Measurements from ENCODE around the gene DCHS1.

Gene DCHS1

GRCh38 chr11:6673523-6674218, 18.1 kb upstream of the DCHS1 start:
- H3K9ac ChIP-seq (ENCODE audit: low read depth in 1 of 2, low read length in 2 of 2) = no peak overlapping the region
- H3K4me1 ChIP-seq (ENCODE audit: control insufficient read depth in 2 of 2, insufficient read depth in 2 of 2, low read length in 2 of 2) = no peaks in the 10 kb centered on the region
- H3K27ac ChIP-seq (ENCODE audit: low read depth in 2 of 2, low read length in 2 of 2) = no peak overlapping the region
- H3K27me3 ChIP-seq (ENCODE audit: control insufficient read depth in 2 of 2, insufficient read depth in 2 of 2, low read length in 2 of 2) = no peaks in the 10 kb centered on the region
- no peaks in the 10 kb centered on the region for H3K36me3 ChIP-seq (ENCODE audit: control insufficient read depth in 2 of 2, insufficient read depth in 2 of 2, low read length in 2 of 2)
- H3K9me3 ChIP-seq (ENCODE audit: control insufficient read depth in 2 of 2, low read length in 2 of 2) = no peaks in the 10 kb centered on the region
- no peak overlapping the region for H3K4me3 ChIP-seq (ENCODE audit: low read length in 2 of 2)

GRCh38 chr11:6671991-6672390, 16.4 kb upstream of the DCHS1 start:
- H3K9me3 ChIP-seq (ENCODE audit: control insufficient read depth in 2 of 2, low read length in 2 of 2) = no peaks in the 10 kb centered on the region
- H3K27me3 ChIP-seq (ENCODE audit: control insufficient read depth in 2 of 2, insufficient read depth in 2 of 2, low read length in 2 of 2) = no peaks in the 10 kb centered on the region
- H3K27ac ChIP-seq (ENCODE audit: low read depth in 2 of 2, low read length in 2 of 2) = no peak overlapping the region
- no peaks in the 10 kb centered on the region for H3K36me3 ChIP-seq (ENCODE audit: control insufficient read depth in 2 of 2, insufficient read depth in 2 of 2, low read length in 2 of 2)
- H3K4me3 ChIP-seq (ENCODE audit: low read length in 2 of 2) = no peak overlapping the region
- no peaks in the 10 kb centered on the region for H3K4me1 ChIP-seq (ENCODE audit: control insufficient read depth in 2 of 2, insufficient read depth in 2 of 2, low read length in 2 of 2)
- no peak overlapping the region for H3K9ac ChIP-seq (ENCODE audit: low read depth in 1 of 2, low read length in 2 of 2)

DNA sequence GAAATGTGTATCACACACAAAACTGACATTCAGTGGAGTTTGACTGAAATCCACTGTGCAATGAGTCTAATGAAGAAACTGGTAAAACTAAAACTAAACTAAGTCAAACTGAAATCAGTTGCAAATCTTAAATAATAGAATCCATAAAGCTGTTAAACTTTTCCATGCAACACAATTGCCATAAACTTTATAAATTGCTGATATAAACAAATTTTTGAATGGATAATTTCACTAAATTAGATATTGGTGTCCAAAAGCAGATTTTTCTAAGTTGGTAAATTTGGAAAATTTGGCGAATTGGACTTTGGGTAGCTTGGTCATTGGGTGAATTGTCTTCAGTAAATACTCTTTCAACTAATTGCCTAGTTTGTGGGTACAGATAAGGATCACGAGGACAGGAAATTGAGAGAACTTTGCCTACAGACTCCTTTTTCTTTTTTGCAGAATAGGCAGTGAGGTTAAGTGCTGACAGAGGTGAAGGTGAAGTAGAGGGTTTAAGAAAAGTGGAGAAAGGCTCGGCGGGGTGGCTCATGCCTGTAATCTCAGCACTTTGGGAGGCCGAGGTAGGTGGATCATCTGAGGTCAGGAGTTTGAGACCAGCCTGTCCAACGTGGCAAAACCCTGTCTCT, 14.7 kb upstream of the DCHS1 start:
- H3K9ac ChIP-seq (ENCODE audit: low read depth in 1 of 2, low read length in 2 of 2) = no peak overlapping the region
- no peaks in the 10 kb centered on the region for H3K27me3 ChIP-seq (ENCODE audit: control insufficient read depth in 2 of 2, insufficient read depth in 2 of 2, low read length in 2 of 2)
- H3K4me1 ChIP-seq (ENCODE audit: control insufficient read depth in 2 of 2, insufficient read depth in 2 of 2, low read length in 2 of 2) = no peaks in the 10 kb centered on the region
- no peak overlapping the region for H3K4me3 ChIP-seq (ENCODE audit: low read length in 2 of 2)
- H3K36me3 ChIP-seq (ENCODE audit: control insufficient read depth in 2 of 2, insufficient read depth in 2 of 2, low read length in 2 of 2) = no peaks in the 10 kb centered on the region
- no peak overlapping the region for H3K27ac ChIP-seq (ENCODE audit: low read depth in 2 of 2, low read length in 2 of 2)
- no peaks in the 10 kb centered on the region for H3K9me3 ChIP-seq (ENCODE audit: control insufficient read depth in 2 of 2, low read length in 2 of 2)

- Histone ChIP-seq H3K36me3 (ENCODE audit: control insufficient read depth in 2 of 2, insufficient read depth in 2 of 2, low read length in 2 of 2) (no peaks in the 10 kb centered on the region), H3K27me3 (ENCODE audit: control insufficient read depth in 2 of 2, insufficient read depth in 2 of 2, low read length in 2 of 2) (no peaks in the 10 kb centered on the region), H3K4me3 (ENCODE audit: low read length in 2 of 2) (no peak overlapping the region), H3K9me3 (ENCODE audit: control insufficient read depth in 2 of 2, low read length in 2 of 2) (no peaks in the 10 kb centered on the region), H3K27ac (ENCODE audit: low read depth in 2 of 2, low read length in 2 of 2) (no peak overlapping the region), H3K9ac (ENCODE audit: low read depth in 1 of 2, low read length in 2 of 2) (no peak overlapping the region), H3K4me1 (ENCODE audit: control insufficient read depth in 2 of 2, insufficient read depth in 2 of 2, low read length in 2 of 2) (no peaks in the 10 kb centered on the region)
Observed at GRCh38 chr11:6667733-6668374, 12.2 kb upstream of the DCHS1 start.

GRCh38 chr11:6666302-6667183, 10.9 kb upstream of the DCHS1 start:
- no peak overlapping the region for H3K9ac ChIP-seq (ENCODE audit: low read depth in 1 of 2, low read length in 2 of 2)
- H3K4me1 ChIP-seq (ENCODE audit: control insufficient read depth in 2 of 2, insufficient read depth in 2 of 2, low read length in 2 of 2) = no peaks in the 10 kb centered on the region
- no peak overlapping the region for H3K4me3 ChIP-seq (ENCODE audit: low read length in 2 of 2)
- H3K27ac ChIP-seq (ENCODE audit: low read depth in 2 of 2, low read length in 2 of 2) = no peak overlapping the region
- H3K36me3 ChIP-seq (ENCODE audit: control insufficient read depth in 2 of 2, insufficient read depth in 2 of 2, low read length in 2 of 2) = no peaks in the 10 kb centered on the region
- no peaks in the 10 kb centered on the region for H3K27me3 ChIP-seq (ENCODE audit: control insufficient read depth in 2 of 2, insufficient read depth in 2 of 2, low read length in 2 of 2)
- H3K9me3 ChIP-seq (ENCODE audit: control insufficient read depth in 2 of 2, low read length in 2 of 2) = no peaks in the 10 kb centered on the region

- Histone ChIP-seq H3K27me3 (ENCODE audit: control insufficient read depth in 2 of 2, insufficient read depth in 2 of 2, low read length in 2 of 2) (no peaks in the 10 kb centered on the region), H3K9ac (ENCODE audit: low read depth in 1 of 2, low read length in 2 of 2) (no peak overlapping the region), H3K4me3 (ENCODE audit: low read length in 2 of 2) (no peak overlapping the region), H3K4me1 (ENCODE audit: control insufficient read depth in 2 of 2, insufficient read depth in 2 of 2, low read length in 2 of 2) (no peaks in the 10 kb centered on the region), H3K36me3 (ENCODE audit: control insufficient read depth in 2 of 2, insufficient read depth in 2 of 2, low read length in 2 of 2) (no peaks in the 10 kb centered on the region), H3K27ac (ENCODE audit: low read depth in 2 of 2, low read length in 2 of 2) (no peak overlapping the region), H3K9me3 (ENCODE audit: control insufficient read depth in 2 of 2, low read length in 2 of 2) (no peaks in the 10 kb centered on the region)
Observed at GRCh38 chr11:6664551-6664950, 8.9 kb upstream of the DCHS1 start.

DNA sequence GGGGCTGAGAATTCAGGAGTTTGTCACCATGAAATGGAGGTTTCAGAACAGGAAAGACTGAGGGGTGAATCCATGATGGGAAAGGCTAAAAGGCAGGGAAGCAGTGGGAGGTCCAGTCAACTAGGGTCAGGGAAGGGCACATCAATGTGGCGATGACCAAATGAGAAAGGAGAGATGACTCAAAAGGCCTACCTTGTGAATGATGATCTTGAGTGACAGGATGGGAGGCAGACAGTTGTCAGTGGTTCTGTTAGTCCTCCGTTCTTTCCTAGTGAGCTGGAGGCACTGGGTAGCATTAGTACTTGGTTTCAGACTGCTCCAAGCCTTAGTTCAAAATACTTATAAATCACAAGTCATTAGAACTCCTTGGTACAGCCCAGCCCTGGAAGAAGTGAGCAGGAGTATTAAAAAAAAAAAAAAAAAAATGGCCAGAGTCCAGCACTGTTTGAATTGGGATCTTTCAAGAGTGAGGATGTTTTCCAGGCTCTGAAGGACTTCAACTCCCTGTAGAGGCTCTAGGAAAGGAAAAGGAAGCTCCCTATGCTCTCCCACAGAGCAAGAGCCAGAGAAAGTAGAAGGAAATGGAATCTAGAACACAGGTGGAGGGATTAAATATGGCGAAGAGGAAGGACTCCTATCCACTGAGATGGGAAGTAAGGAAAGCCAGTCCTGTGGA, 8.3 kb upstream of the DCHS1 start:
- H3K36me3 ChIP-seq (ENCODE audit: control insufficient read depth in 2 of 2, insufficient read depth in 2 of 2, low read length in 2 of 2) = no peaks in the 10 kb centered on the region
- H3K4me1 ChIP-seq (ENCODE audit: control insufficient read depth in 2 of 2, insufficient read depth in 2 of 2, low read length in 2 of 2) = no peaks in the 10 kb centered on the region
- no peaks in the 10 kb centered on the region for H3K27me3 ChIP-seq (ENCODE audit: control insufficient read depth in 2 of 2, insufficient read depth in 2 of 2, low read length in 2 of 2)
- H3K9ac ChIP-seq (ENCODE audit: low read depth in 1 of 2, low read length in 2 of 2) = no peak overlapping the region
- no peaks in the 10 kb centered on the region for H3K9me3 ChIP-seq (ENCODE audit: control insufficient read depth in 2 of 2, low read length in 2 of 2)
- no peak overlapping the region for H3K4me3 ChIP-seq (ENCODE audit: low read length in 2 of 2)
- H3K27ac ChIP-seq (ENCODE audit: low read depth in 2 of 2, low read length in 2 of 2) = no peak overlapping the region

GRCh38 chr11:6660712-6661111, 5.1 kb upstream of the DCHS1 start:
- Histone ChIP-seq H3K36me3 (ENCODE audit: control insufficient read depth in 2 of 2, insufficient read depth in 2 of 2, low read length in 2 of 2) (no peaks in the 10 kb centered on the region), H3K9me3 (ENCODE audit: control insufficient read depth in 2 of 2, low read length in 2 of 2) (no peaks in the 10 kb centered on the region), H3K9ac (ENCODE audit: low read depth in 1 of 2, low read length in 2 of 2) (no peak overlapping the region), H3K4me1 (ENCODE audit: control insufficient read depth in 2 of 2, insufficient read depth in 2 of 2, low read length in 2 of 2) (no peaks in the 10 kb centered on the region), H3K27ac (ENCODE audit: low read depth in 2 of 2, low read length in 2 of 2) (no peak overlapping the region), H3K27me3 (ENCODE audit: control insufficient read depth in 2 of 2, insufficient read depth in 2 of 2, low read length in 2 of 2) (peaks cover 12 to 16% of the 10 kb centered on the region in 2 donors), H3K4me3 (ENCODE audit: low read length in 2 of 2) (no peak overlapping the region)

DNA sequence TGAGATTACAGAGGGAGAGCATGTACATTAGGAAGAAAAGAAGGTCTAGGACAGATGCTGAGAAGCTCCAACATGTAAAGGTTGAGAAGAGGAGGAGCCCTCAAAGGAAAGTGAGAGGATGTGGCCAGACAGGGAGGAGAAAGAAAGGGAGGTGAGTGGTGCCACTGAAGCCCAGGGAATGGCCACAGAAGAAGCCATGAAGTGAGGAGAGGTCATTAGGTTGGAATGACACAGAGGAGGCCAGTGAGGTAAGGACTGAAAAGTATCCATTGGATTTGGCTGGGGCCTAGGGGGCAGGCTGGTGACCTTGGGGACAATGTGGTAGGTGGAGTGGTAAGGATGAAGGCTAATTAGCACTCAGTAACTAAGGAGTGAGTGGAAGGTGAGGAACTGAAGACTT, 3.0 kb upstream of the DCHS1 start:
- Histone ChIP-seq H3K36me3 (ENCODE audit: control insufficient read depth in 2 of 2, insufficient read depth in 2 of 2, low read length in 2 of 2) (no peaks in the 10 kb centered on the region), H3K27ac (ENCODE audit: low read depth in 2 of 2, low read length in 2 of 2) (no peak overlapping the region), H3K27me3 (ENCODE audit: control insufficient read depth in 2 of 2, insufficient read depth in 2 of 2, low read length in 2 of 2) (peaks cover 23 to 29% of the 10 kb centered on the region in 2 donors), H3K4me3 (ENCODE audit: low read length in 2 of 2) (no peak overlapping the region), H3K4me1 (ENCODE audit: control insufficient read depth in 2 of 2, insufficient read depth in 2 of 2, low read length in 2 of 2) (no peaks in the 10 kb centered on the region), H3K9ac (ENCODE audit: low read depth in 1 of 2, low read length in 2 of 2) (no peak overlapping the region), H3K9me3 (ENCODE audit: control insufficient read depth in 2 of 2, low read length in 2 of 2) (no peaks in the 10 kb centered on the region)

All from mucosa of rectum (tissue), 2 donors.